HT-29 (cell line): ENCODE results near the gene PLAC9. TPM values are rescaled to one million over a fixed set of nuclear protein-coding genes. Genes with fewer than 3 reads are reported as not detected.
A peak's percentile ranks its signal among the peaks of the same experiment; 100 is the strongest.

Experiments
- DNase-seq: peaks from one replicate; pipeline ENCODE4 v3.0.0-alpha.2; 2015; ENCODE audit warnings: low spot score
- total RNA-seq: library from RNA; depleted of rRNA; stranded (reverse); fragments of >200 nt; shearing (Covaris generic); gene quantifications from 2 replicates; pipeline ENCODE4 v1.2.3, GENCODE V29; 2014

Gene PLAC9
- total RNA-seq, 1 experiment from 2014 or later = not detected

- DNase-seq = no peak
These were observed 6.7 kb downstream of the PLAC9 start for GRCh38 chr10:80139265-80139664.

- no peak for DNase-seq
These were observed 7.7 kb downstream of the PLAC9 start for GRCh38 chr10:80140251-80140650.

- DNase-seq = no peak
These were observed 9.3 kb downstream of the PLAC9 start for GRCh38 chr10:80141696-80142460.

DNA sequence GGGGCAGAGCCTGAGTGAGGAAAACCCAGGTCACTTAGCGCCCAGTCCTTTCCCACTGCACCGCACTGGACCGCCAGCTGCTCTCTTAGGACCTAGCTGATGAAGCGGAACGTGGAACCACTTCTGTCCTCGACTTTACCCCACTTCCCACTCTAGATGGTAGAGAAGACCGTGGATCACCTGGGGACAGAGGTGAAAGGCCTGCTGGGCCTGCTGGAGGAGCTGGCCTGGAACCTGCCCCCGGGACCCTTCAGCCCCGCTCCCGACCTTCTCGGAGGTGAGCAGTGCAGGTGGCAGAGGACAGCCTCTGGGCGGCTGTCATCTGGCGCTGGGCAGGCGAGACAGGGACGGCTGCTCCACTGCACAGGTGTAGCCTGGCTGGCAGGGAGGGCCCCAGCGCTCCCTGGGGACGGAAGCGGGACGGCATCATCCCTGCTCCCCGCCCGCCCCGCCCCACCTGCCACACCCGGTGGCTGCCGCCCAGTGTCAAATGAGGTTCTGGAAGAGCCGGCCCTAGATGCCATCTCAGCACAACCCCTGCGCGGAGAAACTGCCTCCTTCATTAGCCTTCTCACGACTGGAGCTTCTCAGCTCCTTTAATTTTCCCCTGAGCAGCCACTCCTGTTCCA lies 11.7 kb downstream of the PLAC9 start:
- DNase-seq = peak; percentile 68

- peak; percentile 22 for DNase-seq
These were observed 12.2 kb downstream of the PLAC9 start for GRCh38 chr10:80144696-80145131.

DNA sequence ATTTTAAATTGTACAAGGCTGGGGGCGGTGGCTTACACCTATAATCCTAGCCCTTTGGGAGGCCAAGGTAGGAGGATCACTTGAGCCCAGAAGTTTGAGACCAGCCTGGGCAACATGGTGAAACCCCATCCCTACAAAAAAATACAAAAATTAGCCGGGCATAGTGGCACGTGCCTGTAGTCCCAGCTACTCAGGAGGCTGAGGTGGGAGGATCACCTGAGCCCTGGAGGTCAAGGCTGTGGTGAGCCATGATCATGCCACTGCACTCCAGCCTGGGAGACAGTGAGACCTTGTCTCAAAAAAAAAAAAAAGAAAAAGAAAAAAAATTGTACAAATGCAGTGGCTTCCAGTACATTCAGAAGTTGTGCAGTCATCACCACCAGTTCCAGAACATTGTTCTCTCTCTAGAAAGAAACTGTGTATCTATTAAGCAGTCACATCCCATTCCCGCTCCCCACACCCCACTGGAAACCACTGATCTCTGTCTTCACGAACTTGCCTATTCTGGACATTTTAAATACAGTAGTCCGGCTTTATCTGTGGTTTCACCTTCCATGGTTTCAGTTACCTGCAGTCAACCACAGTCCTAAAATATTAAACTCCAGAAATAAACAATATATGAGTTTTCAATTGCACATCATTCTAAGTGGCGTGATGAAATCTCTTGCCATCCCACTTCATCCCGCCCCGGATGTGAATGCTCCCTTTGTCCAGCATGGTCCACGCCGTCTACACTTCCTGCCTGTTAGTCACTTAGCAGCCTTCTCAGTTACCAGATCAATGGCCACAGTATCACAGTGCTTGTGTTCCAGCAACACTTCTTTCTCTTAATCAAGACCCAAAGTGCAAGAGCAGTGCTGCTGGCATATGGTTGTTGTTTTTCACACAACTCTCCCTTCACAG lies 13.1 kb downstream of the PLAC9 start:
- DNase-seq = peak; percentile 31

GRCh38 chr10:80146918-80147317 lies 14.4 kb downstream of the PLAC9 start:
- DNase-seq = no peak

- DNase-seq = no peak
These were observed 15.8 kb downstream of the PLAC9 start for GRCh38 chr10:80148166-80148805.

- DNase-seq = no peak
These were observed 16.6 kb downstream of the PLAC9 start for GRCh38 chr10:80149123-80149522.

DNA sequence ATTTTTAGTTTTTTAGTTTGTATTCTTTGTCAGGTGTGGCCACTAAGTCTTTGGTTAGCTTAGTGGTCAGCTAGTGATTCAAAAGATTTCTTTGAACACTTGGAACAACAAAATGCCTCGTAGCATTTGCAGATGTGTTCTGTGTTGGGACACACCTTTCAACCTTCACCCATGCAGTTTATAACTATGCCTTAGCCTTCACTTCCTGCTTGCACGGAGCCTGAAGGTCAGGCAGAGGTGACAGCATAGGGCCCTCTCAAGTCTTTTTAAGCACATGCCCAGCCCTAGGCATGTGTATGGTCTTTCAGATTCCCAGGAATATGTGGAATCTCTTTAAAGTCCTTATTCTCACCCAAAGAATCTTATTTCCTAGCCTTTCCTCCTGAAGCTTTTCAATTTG lies 17.6 kb downstream of the PLAC9 start:
- DNase-seq = no peak

DNA sequence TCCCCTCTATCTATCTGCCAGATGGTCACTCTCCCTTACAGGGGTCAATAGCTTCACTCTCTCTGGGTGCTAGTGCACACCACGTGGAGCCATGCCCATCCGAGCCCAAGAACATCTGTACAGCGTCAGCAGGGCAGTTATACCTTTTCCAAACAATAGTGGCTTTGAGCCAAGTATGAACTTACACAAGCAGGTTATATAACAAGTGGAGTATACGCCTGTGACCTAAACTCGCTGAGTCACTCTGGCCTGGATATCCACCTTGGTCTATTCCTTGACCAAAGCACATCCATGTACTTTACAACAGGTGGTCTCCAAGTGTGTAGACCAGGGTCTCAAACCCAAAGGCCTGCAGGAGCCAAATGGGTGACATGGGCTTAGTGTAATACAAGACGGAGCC lies 20.3 kb downstream of the PLAC9 start:
- no peak for DNase-seq

DNA sequence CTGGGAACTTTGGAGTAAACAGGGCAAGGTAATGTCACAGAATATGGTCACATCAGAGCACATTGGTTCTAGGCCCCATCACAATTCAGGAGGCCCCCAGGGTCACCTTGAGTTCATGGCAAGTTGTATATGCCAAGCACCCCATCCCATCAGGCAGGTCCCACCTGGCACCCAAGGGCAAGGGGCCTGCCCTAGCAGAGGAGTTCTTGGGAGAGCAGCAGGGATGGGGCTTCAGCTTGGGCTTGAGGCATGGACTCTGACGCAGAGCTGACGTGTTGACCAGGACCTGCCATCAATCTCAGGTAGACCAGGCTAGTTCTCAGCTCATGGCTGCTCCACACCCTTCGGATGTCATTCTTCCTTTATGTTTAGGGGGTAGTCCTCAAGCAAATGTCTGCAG lies 20.9 kb downstream of the PLAC9 start:
- no peak for DNase-seq

DNA sequence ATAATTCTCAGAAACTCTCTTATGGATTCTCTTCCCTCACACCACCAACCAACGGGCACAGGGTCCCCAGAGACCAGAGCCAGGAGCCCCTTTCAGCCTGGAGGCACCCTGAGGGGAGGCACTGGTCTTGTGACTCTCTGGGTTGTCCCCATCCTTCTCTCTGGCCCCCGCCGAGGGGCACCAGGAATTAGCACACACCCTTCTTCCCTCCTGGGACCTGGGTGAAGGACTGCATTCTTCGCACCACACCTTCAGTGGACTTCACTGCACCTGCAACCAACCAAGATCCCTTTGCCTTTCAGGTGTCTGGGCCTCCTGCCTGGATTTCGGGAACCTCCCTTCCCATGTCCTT lies 22.1 kb downstream of the PLAC9 start:
- no peak for DNase-seq

GRCh38 chr10:80154978-80155695 lies 22.6 kb downstream of the PLAC9 start:
- no peak for DNase-seq

DNA sequence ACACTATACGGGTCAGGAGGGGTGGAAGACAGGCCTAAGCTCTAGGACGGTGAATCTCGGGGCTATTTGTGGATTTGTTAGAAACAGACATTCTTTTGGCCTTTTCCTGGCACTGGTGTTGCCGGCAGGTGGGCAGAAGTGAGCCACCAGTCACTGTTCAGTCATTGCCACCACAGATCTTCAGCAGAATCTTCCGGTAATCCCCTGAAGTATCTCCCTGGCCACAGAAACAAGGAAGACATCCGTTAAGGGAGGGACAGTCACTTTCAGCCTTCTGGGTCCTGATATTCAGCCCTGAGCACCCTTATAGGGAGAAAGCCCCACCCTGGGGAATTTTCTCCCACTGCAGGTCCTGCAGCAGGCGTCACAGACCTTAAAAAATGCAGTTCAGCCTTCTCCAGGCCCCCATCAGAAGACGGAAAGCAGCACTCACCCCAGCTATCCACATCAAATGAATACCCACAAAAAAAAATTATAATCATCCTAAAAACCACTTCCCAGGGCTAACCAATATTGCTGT lies 23.2 kb downstream of the PLAC9 start:
- no peak for DNase-seq

DNA sequence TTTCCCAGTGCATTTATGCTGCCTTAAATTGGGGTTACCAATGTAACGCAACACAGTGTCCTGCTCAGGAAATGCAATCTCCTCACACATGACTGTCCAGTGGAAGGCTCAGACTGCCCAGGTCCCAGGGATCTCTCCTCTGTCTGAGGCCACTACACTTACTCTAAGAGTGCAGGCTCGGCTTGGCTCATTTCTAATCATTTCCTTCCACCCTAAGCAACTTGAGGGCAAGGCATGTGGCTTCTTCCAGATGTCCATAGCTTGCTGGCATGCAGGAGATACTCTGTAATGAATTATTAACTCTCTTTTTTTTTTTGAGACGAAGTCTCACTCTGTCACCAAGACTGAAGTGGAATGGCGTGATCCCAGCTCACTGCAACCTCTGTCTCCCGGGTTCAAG lies 23.7 kb downstream of the PLAC9 start:
- DNase-seq = no peak

GRCh38 chr10:80157561-80157960 lies 25.0 kb downstream of the PLAC9 start:
- DNase-seq = no peak

DNA sequence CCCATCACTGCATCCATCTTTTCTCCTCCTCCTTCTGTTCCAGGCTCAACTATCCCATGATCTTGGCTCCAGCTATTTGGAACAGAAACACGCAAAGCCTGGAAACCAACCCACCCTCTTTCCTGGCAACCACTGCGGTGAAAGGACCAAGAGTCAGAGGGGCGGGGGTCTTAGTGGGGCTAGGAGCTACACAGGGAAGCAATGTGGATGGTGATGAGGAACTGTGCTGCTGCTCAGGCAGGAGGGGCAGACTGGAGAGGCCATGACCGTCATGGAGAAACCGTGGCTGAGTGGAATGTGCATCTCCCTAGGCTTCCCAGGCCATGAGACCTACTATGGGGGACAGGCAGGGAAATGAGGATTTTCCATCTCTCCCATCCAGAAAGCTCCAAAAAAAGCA lies 25.6 kb downstream of the PLAC9 start:
- no peak for DNase-seq

DNA sequence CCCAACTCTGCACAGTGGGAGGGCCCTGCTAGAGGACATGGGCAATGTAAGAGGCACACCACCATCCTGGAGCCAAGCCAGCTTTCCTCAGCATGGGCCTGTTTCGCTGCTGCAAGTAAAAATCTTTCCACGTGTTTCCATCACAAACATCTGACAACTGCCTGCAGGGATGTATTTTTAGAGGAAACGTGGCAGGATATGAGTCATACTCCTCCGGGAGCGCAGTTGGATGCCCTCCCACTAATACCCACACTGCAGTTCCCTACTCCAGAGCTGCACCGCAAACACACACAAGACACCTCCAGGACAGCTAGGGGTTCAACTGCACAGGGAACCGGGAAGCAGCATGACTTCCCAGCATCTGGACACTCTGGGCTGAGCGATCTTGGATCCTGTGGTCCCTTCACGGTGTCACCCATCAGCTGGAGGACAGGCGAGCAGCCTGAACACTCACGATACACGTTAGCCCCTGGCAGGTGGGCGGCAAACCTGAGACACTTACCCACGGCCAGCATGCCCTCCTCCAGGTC lies 26.1 kb downstream of the PLAC9 start:
- peak; percentile 83 for DNase-seq

DNA sequence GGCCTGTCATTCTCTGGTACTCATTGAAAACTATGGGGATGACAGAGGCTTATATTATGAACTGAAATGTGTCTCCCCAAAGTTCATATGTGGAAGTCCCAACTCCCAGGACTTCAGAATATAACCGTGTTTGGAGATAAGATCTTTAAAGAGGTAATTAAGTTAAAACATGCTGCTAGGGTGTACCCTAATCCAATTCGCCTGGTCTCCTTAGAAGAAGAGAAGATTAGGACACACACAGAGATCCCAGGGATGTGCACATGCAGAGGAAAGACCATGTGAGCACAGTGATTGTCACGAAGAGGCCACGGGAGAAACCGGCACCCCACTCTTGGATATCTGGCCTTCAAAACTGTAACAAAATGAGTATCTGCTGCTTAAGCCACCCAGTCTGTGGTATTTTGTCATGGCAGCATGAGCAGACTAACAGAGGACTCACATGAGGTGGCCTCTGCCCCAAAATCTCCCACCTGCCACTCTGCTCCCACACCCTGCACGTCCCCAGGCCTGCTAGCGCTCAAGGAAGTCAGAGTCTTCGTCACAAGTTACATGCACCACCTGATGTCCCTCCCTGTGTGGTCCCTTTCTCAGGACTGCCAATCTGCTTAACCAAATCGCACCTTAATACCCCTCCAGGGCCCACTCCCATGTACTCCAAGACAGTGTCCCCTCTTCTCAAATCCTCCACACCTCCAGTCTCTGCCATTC lies 26.8 kb downstream of the PLAC9 start:
- peak; percentile 35 for DNase-seq
